Left ventricle myocardium superior (tissue), 1 donor: ENCODE measurements around the gene SLC35G6. TPM values are rescaled to one million over a fixed set of nuclear protein-coding genes. Genes with fewer than 3 reads are reported as not detected.
"Not testable (repeated sequence)": the region's sequence is repeated elsewhere in the genome, so short reads cannot be mapped to it uniquely, and the experiment has no call there.

Experiments used
- ATAC-seq: fragments of 200-7000 bp; cut with Tn5 transposase; one replicate; pipeline ENCODE4 v1.9.1; 2020; ENCODE audit warnings: mild to moderate bottlenecking, moderate library complexity
- DNase-seq: peaks from one replicate; pipeline ENCODE4 v3.0.0-alpha.2; 2020
- intact Hi-C: fragments of 100-400 bp; cut with micrococcal nuclease; formaldehyde crosslinking; loops from one replicate; pipeline ENCODE4 v1.11.0; 2022
- long read RNA-seq: library from polyadenylated mRNA; unstranded; transcript quantifications from one replicate; pipeline ENCODE4 v2.0.0, GENCODE V29; 2021
- total RNA-seq: library from RNA; stranded (reverse); fragmentation: NEBNext Ultra II Directional; extraction: Animal tissue kit (Norgen Biotek cat#: 25700); gene quantifications from one replicate; pipeline ENCODE4 v1.2.1, GENCODE V29; 2021
- donor health status: DM: no; HTN: yes; CAD: no; lungs with severe emphysema.

SLC35G6 gene
- not detected for total RNA-seq
- long read RNA-seq: 0 reads

- DNase-seq, intact Hi-C loops, ATAC-seq: not testable (repeated sequence)
Observed at GRCh38 chr17:7481275-7481674, at the start of gene SLC35G6. Gene SLC35G6 (plus strand): TSS chr17:7481446. CDS start chr17:7481517, 71 bp downstream.

- ATAC-seq (no peak), DNase-seq (no peak)
- intact Hi-C loops: no loop called here
Observed at GRCh38 chr17:7432296-7432695, 49.0 kb upstream of the SLC35G6 start.

- DNase-seq (peak; percentile 62), ATAC-seq (peak; percentile 4)
- intact Hi-C loops: no loop called here
Observed at GRCh38 chr17:7435676-7436555, 45.3 kb upstream of the SLC35G6 start.

- intact Hi-C loops: no loop called here
- peak; percentile 80 for ATAC-seq
- peak; percentile 92 for DNase-seq
Observed at GRCh38 chr17:7436556-7437368, 44.5 kb upstream of the SLC35G6 start.

- intact Hi-C loops: no loop called here
- peak; percentile 0 for ATAC-seq
- DNase-seq: no peak
Observed at GRCh38 chr17:7437369-7437863, 43.8 kb upstream of the SLC35G6 start.

- intact Hi-C loops: no loop called here
- ATAC-seq: peak; percentile 20
- DNase-seq: peak; percentile 87
Observed at GRCh38 chr17:7437950-7438614, 43.2 kb upstream of the SLC35G6 start.

- ATAC-seq (no peak), DNase-seq (no peak)
- intact Hi-C loops: no loop called here
Observed at GRCh38 chr17:7438656-7439460, 42.4 kb upstream of the SLC35G6 start.

GRCh38 chr17:7439462-7440112 lies 41.7 kb upstream of the SLC35G6 start, which contains the start of gene FGF11:
Gene FGF11 (plus strand): TSS chr17:7439512. CDS start chr17:7439621, 109 bp downstream.
- ATAC-seq (no peak), DNase-seq (no peak)
- intact Hi-C loops: no loop called here

- ATAC-seq: peak; percentile 14
- intact Hi-C loops: no loop called here
- peak; percentile 84 for DNase-seq
Observed at GRCh38 chr17:7440113-7440833, 41.0 kb upstream of the SLC35G6 start.

- ATAC-seq: peak; percentile 6
- peak; percentile 77 for DNase-seq
- intact Hi-C loops: no loop called here
Observed at GRCh38 chr17:7440834-7441195, 40.4 kb upstream of the SLC35G6 start.

- no peak for ATAC-seq
- DNase-seq: no peak
- intact Hi-C loops: no loop called here
Observed at GRCh38 chr17:7441266-7441665, 40.0 kb upstream of the SLC35G6 start.

GRCh38 chr17:7442142-7442541 lies 39.1 kb upstream of the SLC35G6 start:
- DNase-seq: no peak
- no peak for ATAC-seq
- intact Hi-C loops: no loop called here

GRCh38 chr17:7443499-7444485 lies 37.5 kb upstream of the SLC35G6 start:
- ATAC-seq: no peak
- no peak for DNase-seq
- intact Hi-C loops: no loop called here

GRCh38 chr17:7444682-7445618 lies 36.3 kb upstream of the SLC35G6 start, which contains the start of gene CHRNB1:
Gene CHRNB1 (plus strand): TSS chr17:7445061. CDS start chr17:7445128, 67 bp downstream.
- ATAC-seq (peak; percentile 90), DNase-seq (peak; percentile 91)
- intact Hi-C loops: no loop called here

- DNase-seq: peak; percentile 47
- intact Hi-C loops: no loop called here
Observed at GRCh38 chr17:7445619-7445968, 35.7 kb upstream of the SLC35G6 start.

More at GRCh38 chr17:7445619-7445968, 35.7 kb upstream of the SLC35G6 start:
- ATAC-seq: peak; percentile 18
